ENCODE results near the gene ELMO1. TPM values are rescaled to one million over a fixed set of nuclear protein-coding genes. Genes with fewer than 3 reads are reported as not detected.

ELMO1 gene
- total and polyA plus RNA-seq, 10 of the 15 experiments (the other 5 are each of a cell fraction or from before 2014, with no cell fraction given): 22.6 to 85.9 (median 56.6) TPM

DNA sequence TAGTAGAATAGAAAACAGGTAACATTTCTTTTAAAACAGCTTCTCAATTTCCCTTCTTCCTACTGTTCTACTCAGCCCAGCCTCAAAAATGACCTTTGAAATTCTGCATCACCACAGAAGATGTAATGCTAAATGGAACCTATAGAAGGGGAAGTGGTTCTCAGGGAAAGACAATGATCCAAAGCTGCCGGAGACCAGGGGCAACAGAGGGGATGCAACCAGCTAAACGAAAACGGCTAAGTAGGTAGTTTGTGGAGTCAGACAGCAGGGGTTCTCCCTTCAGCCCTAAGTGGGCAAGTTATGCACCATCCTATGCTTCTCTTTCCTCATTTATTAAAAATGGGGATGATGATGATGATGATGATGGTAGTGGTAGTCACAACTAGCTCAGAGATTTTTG, 214.3 kb downstream of the ELMO1 start:
- intact Hi-C loops (cut with micrococcal nuclease; ENCODE audit: unreplicated experiment): loop anchor here (1.0 to 10.0 kb wide), 2 partner anchors 119 to 260 kb away; no protein-coding TSS in a partner anchor

More for the DNA sequence above, 214.3 kb downstream of the ELMO1 start:
- POLR2A ChIA-PET: no interaction called here
- no peak overlapping the region for H2AFZ ChIP-seq (ENCODE audit: control insufficient read depth, low read depth, low read length)
- no peak overlapping the region for H3K4me3 ChIP-seq
- no peak for DNase-seq (ENCODE audit: low read depth, low spot score)
- H3K4me2 ChIP-seq (ENCODE audit: control insufficient read depth, insufficient read depth): no peak overlapping the region
- H3K79me2 ChIP-seq (ENCODE audit: control insufficient read depth, insufficient read depth, low read length): no peaks in the 10 kb centered on the region
- RAD21 ChIA-PET (ENCODE audit: unreplicated experiment): interaction anchor here (1.1 to 3.8 kb wide), 4 partner anchors 118 to 600 kb away, joined by 3 to 44 read pairs (median 3); no protein-coding TSS in a partner anchor
- FAIRE-seq: no peak
- H3K27me3 ChIP-seq (replicated peaks in 1 of 2; ENCODE audit: control insufficient read depth in 2 of 2, insufficient read depth in 2 of 2, low read length in 1 of 2): no peaks in the 10 kb centered on the region
- no peaks in the 10 kb centered on the region for H3K4me1 ChIP-seq (ENCODE audit: control insufficient read depth, insufficient read depth, low read length)
- SMC1A ChIA-PET (ENCODE audit: uncharacterized antibody, unreplicated experiment): interaction anchor here (0.7 to 4.7 kb wide), 12 partner anchors 8 to 599 kb away, joined by 3 to 51 read pairs (median 4); no protein-coding TSS in a partner anchor
- H3K36me3 ChIP-seq (ENCODE audit: control insufficient read depth in 2 of 2, insufficient read depth in 2 of 2, low read length in 1 of 2): peaks cover 0 to 2% of the 10 kb centered on the region in 2 experiments; a peak in 3 of 4 replicates
- no peak overlapping the region for H3K9ac ChIP-seq (ENCODE audit: control insufficient read depth, insufficient read depth, low read length)
- no TSS peak for BruUV-seq (replicated peaks)
- in situ Hi-C loops (cut with MboI): loop anchor here (10.0 kb wide), 2 partner anchors 120 to 600 kb away; no protein-coding TSS in a partner anchor
- no peak for ATAC-seq
- TF ChIP-seq, protein P1, sequence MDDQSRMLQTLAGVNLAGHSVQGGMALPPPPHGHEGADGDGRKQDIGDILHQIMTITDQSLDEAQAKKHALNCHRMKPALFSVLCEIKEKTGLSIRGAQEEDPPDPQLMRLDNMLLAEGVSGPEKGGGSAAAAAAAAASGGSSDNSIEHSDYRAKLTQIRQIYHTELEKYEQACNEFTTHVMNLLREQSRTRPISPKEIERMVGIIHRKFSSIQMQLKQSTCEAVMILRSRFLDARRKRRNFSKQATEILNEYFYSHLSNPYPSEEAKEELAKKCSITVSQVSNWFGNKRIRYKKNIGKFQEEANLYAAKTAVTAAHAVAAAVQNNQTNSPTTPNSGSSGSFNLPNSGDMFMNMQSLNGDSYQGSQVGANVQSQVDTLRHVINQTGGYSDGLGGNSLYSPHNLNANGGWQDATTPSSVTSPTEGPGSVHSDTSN (IDR thresholded peaks at IDR 0.05; ENCODE audit: insufficient replicate concordance, low read depth, low read length): no peak
- TF ChIP-seq SREBF1 (IDR thresholded peaks at IDR 0.05; ENCODE audit: low read length) (no peak), CHD1 (IDR thresholded peaks at IDR 0.05; ENCODE audit: low read depth, low read length) (no peak), MTA2 (IDR thresholded peaks at IDR 0.05; ENCODE audit: low read depth) (no peak), YBX1 (IDR thresholded peaks at IDR 0.05) (no peak), CHD4 (IDR thresholded peaks at IDR 0.05) (no peak), MEF2A (IDR thresholded peaks at IDR 0.05; ENCODE audit: insufficient read depth, low read depth, low read length) (no peak), IKZF2 (IDR thresholded peaks at IDR 0.05) (no peak), CBFB (IDR thresholded peaks at IDR 0.05; ENCODE audit: low read depth) (no peak), FOXM1 (IDR thresholded peaks at IDR 0.05; ENCODE audit: low read depth, low read length) (no peak), RCOR1 (conservative IDR thresholded peaks at IDR 0.05; ENCODE audit: low read depth, low read length) (no peak), STAT1 (conservative IDR thresholded peaks at IDR 0.05) (no peak), ZNF622 (IDR thresholded peaks at IDR 0.05) (no peak)
- TF ChIP-seq, protein P2, sequence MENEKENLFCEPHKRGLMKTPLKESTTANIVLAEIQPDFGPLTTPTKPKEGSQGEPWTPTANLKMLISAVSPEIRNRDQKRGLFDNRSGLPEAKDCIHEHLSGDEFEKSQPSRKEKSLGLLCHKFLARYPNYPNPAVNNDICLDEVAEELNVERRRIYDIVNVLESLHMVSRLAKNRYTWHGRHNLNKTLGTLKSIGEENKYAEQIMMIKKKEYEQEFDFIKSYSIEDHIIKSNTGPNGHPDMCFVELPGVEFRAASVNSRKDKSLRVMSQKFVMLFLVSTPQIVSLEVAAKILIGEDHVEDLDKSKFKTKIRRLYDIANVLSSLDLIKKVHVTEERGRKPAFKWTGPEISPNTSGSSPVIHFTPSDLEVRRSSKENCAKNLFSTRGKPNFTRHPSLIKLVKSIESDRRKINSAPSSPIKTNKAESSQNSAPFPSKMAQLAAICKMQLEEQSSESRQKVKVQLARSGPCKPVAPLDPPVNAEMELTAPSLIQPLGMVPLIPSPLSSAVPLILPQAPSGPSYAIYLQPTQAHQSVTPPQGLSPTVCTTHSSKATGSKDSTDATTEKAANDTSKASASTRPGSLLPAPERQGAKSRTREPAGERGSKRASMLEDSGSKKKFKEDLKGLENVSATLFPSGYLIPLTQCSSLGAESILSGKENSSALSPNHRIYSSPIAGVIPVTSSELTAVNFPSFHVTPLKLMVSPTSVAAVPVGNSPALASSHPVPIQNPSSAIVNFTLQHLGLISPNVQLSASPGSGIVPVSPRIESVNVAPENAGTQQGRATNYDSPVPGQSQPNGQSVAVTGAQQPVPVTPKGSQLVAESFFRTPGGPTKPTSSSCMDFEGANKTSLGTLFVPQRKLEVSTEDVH (IDR thresholded peaks at IDR 0.05; ENCODE audit: low read depth, partially characterized antibody): no peak
- H3K9me3 ChIP-seq (replicated peaks; ENCODE audit: control insufficient read depth, insufficient read depth, low read length): no peaks in the 10 kb centered on the region
- no peak overlapping the region for H3K27ac ChIP-seq (ENCODE audit: control insufficient read depth, insufficient read depth)
- H4K20me1 ChIP-seq (ENCODE audit: control insufficient read depth, insufficient read depth): no peaks in the 10 kb centered on the region
- WGBS (ENCODE audit: insufficient coverage, insufficient replicate concordance, low lambda C conversion rate, missing lambda C conversion rate): 79% methylated on average over 3 of the region's 3 CpGs
- CTCF ChIA-PET: interaction anchor here (0.6 to 5.8 kb wide), 21 partner anchors 9 to 619 kb away, joined by 3 to 75 read pairs (median 4); no protein-coding TSS in a partner anchor

Measured in GM12878 (cell line).